ENCODE measurements around the gene DCLRE1A. TPM values are rescaled to one million over a fixed set of nuclear protein-coding genes. Genes with fewer than 3 reads are reported as not detected.
A peak's percentile ranks its signal among the peaks of the same experiment; 100 is the strongest.

DCLRE1A gene
- total and polyA plus RNA-seq, 4 experiments from 2014 or later = 3.3 to 5.3 (median 4.6) TPM

DNA sequence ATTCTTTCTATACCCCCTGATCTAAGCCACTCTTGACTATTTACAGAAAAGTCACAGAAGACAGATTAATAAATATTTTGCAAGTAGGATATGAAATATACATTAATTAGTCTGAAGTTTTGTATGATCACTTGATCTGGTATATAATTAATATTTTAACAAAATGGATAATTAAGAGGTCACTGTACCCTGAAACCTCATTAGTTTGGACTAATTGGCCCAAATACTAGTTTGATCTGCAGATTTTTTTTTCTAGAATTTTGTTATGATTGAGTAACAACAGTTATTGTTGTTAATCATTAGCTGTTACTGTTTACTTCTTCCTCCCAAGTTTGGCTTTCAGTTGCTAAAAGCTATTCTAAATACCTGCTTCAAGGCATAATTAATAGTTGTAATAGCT is 3.3 kb upstream of the DCLRE1A start:
- Histone ChIP-seq H3K36me3 (ENCODE audit: insufficient read depth, low read length) (peaks cover 5% of the 10 kb centered on the region), H3K4me1 (ENCODE audit: insufficient read depth, low read length) (peaks cover 47% of the 10 kb centered on the region), H3K4me3 (ENCODE audit: low read length in 2 of 2) (no peak overlapping the region), H3K27ac (ENCODE audit: low read depth, low read length) (no peak overlapping the region), H3K9me3 (ENCODE audit: control insufficient read depth in 1 of 2, low read length in 2 of 2) (no peaks in the 10 kb centered on the region), H3K27me3 (ENCODE audit: insufficient read depth, low read length) (no peaks in the 10 kb centered on the region)
- H3K36me3 Mint-ChIP-seq = peaks cover 29 to 41% of the 10 kb centered on the region in 2 donors
- H3K27me3 Mint-ChIP-seq = no peaks in the 10 kb centered on the region
- H3K4me3 Mint-ChIP-seq = no peak overlapping the region
- no peak overlapping the region for H3K27ac Mint-ChIP-seq
- peaks cover 26 to 49% (median 39%) of the 10 kb centered on the region in 4 donors for H3K4me1 Mint-ChIP-seq
- POLR2A ChIA-PET (ENCODE audit: partially characterized antibody) = no interaction called here
- CTCF ChIA-PET (ENCODE audit: partially characterized antibody) = no interaction called here
- H3K9me3 Mint-ChIP-seq = peaks cover 0 to 6% (median 0%) of the 10 kb centered on the region in 8 donors
- DNase-seq = no peak
- intact Hi-C loops (cut with micrococcal nuclease) = no loop called here

DNA sequence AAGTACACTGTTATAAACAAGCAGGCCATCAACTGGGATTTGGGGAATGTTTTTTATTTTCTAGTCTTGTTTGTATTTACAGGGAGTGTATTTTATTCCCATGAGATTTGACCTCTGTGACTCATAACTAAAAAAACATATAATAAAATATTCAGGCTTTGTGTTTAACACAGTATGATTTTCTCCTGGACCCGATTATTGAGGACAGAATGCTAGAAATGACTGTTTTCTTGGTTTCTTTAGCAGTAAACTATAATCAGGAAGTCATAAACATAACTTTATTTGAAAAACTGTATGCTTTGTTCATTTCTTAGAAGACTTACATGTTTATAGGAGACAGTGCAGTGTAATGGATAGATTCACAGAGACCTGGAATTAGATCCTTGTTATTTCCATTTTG is 2.7 kb upstream of the DCLRE1A start:
- H3K27ac Mint-ChIP-seq = peak overlapping the region in 2 of 7 donors; percentile 80 to 92
- intact Hi-C loops (cut with micrococcal nuclease) = no loop called here
- DNase-seq = no peak
- peaks cover 0 to 6% (median 0%) of the 10 kb centered on the region in 8 donors for H3K9me3 Mint-ChIP-seq
- H3K4me1 Mint-ChIP-seq = peaks cover 26 to 49% (median 39%) of the 10 kb centered on the region in 4 donors
- H3K36me3 Mint-ChIP-seq = peaks cover 29 to 41% of the 10 kb centered on the region in 2 donors
- H3K27me3 Mint-ChIP-seq = no peaks in the 10 kb centered on the region
- H3K4me3 ChIP-seq (ENCODE audit: low read length in 2 of 2) = no peak overlapping the region
- CTCF ChIA-PET (ENCODE audit: partially characterized antibody) = no interaction called here
- peak overlapping the region; percentile 23 to 100 (median 98) for H3K4me3 Mint-ChIP-seq
- POLR2A ChIA-PET (ENCODE audit: partially characterized antibody) = no interaction called here
- no peaks in the 10 kb centered on the region for H3K9me3 ChIP-seq (ENCODE audit: control insufficient read depth in 1 of 2, low read length in 2 of 2)
- H3K27ac ChIP-seq (ENCODE audit: low read depth, low read length) = no peak overlapping the region
- H3K4me1 ChIP-seq (ENCODE audit: insufficient read depth, low read length) = peaks cover 53% of the 10 kb centered on the region
- no peaks in the 10 kb centered on the region for H3K27me3 ChIP-seq (ENCODE audit: insufficient read depth, low read length)
- peaks cover 5% of the 10 kb centered on the region for H3K36me3 ChIP-seq (ENCODE audit: insufficient read depth, low read length)

DNA sequence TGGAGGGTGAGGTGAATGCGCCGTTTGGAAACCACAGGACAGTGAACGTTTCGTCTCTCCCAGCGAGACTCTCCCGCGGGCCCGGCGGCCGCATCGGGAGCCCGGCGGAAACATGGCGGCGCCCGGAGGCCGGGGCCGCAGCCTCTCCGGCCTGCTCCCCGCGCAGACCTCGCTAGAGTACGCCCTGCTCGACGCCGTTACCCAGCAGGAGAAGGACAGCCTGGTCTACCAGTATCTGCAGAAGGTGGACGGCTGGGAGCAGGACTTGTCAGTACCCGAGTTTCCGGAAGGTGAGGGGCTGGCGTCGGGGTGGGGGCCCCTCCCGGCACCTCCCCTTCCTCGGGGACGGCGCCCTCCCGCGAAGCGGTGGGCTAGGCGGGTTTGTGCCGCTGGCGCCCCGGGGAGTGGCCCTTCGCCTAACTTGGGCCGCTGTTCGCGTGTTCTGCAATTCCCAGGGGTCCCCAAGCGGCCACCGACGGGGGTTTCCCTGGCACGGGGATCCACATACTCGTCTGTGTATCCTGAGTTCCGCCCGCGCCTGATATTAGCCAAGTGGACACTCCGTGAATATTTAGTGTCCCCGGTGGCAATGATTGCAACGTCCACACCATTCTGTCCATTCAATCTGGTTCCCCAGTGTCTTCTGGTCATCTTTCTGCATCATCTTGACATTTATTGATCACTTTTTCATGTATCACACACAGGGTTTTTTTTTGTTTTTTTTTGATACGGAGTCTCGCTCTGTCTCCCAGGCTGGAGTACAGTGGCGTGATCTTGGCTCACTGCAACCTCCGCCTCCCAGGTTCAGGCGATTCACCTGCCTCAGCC is 1.1 kb upstream of the DCLRE1A start:
- Mint-ChIP-seq H3K36me3 (peaks cover 14 to 30% of the 10 kb centered on the region in 2 donors), H3K27ac (peak overlapping the region; percentile 92 to 98 (median 97)), H3K27me3 (no peaks in the 10 kb centered on the region), H3K4me3 (peak overlapping the region; percentile 96 to 100 (median 98)), H3K4me1 (peaks cover 28 to 53% (median 38%) of the 10 kb centered on the region in 4 donors), H3K9me3 (no peaks in the 10 kb centered on the region)
- H3K4me1 ChIP-seq (ENCODE audit: insufficient read depth, low read length) = peaks cover 65% of the 10 kb centered on the region
- peak overlapping the region; percentile 90 to 97 for H3K4me3 ChIP-seq (ENCODE audit: low read length in 2 of 2)
- no peaks in the 10 kb centered on the region for H3K9me3 ChIP-seq (ENCODE audit: control insufficient read depth in 1 of 2, low read length in 2 of 2)
- CTCF ChIA-PET (ENCODE audit: partially characterized antibody) = no interaction called here
- H3K27me3 ChIP-seq (ENCODE audit: insufficient read depth, low read length) = no peaks in the 10 kb centered on the region
- intact Hi-C loops (cut with micrococcal nuclease) = loop anchor here (1.0 to 2.0 kb wide), 3 partner anchors 106 to 320 kb away; partner anchors contain the start of genes CASP7 and CCDC186
- peaks cover 5% of the 10 kb centered on the region for H3K36me3 ChIP-seq (ENCODE audit: insufficient read depth, low read length)
- peak overlapping the region; percentile 71 for H3K27ac ChIP-seq (ENCODE audit: low read depth, low read length)
- DNase-seq = peak; percentile 43 to 55 (median 47)
- POLR2A ChIA-PET (ENCODE audit: partially characterized antibody) = interaction anchor here (1.0 to 1.4 kb wide), 2 partner anchors 106 to 107 kb away, joined by 3 to 6 read pairs; no protein-coding TSS in a partner anchor

DNA sequence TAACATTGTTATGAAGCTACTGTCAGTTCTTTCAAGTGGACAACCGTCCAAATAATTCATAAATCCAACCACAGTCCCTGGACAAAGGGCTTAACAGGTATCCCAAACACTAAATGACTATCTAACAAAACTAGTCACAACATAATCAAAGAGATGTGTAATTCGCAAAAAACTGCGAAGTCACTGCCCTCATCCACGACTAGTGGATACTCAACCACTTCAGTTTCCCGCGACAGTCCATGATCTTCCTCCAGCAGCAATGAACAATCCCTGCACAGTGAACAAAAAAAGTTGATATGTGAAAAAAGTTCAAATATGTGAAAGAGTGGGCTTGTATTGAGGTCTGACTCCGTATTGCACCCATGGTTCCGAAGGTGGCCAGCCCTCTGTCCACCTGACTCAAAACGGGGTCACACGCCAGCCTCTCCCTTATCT is 287 bp downstream of the DCLRE1A start:
- H3K27me3 Mint-ChIP-seq = no peaks in the 10 kb centered on the region
- Histone ChIP-seq H3K27me3 (ENCODE audit: insufficient read depth, low read length) (no peaks in the 10 kb centered on the region), H3K36me3 (ENCODE audit: insufficient read depth, low read length) (no peaks in the 10 kb centered on the region), H3K9me3 (ENCODE audit: control insufficient read depth in 1 of 2, low read length in 2 of 2) (no peaks in the 10 kb centered on the region), H3K27ac (ENCODE audit: low read depth, low read length) (peak overlapping the region; percentile 71), H3K4me1 (ENCODE audit: insufficient read depth, low read length) (peaks cover 65% of the 10 kb centered on the region), H3K4me3 (ENCODE audit: low read length in 2 of 2) (peak overlapping the region; percentile 90 to 97)
- ChIA-PET CTCF (ENCODE audit: partially characterized antibody) (no interaction called here), POLR2A (ENCODE audit: partially characterized antibody) (interaction anchor here (1.0 to 1.4 kb wide), 5 partner anchors 9 to 320 kb away, joined by 3 to 6 read pairs (median 4); partner anchors contain the start of gene CCDC186)
- H3K36me3 Mint-ChIP-seq = peaks cover 7 to 27% of the 10 kb centered on the region in 2 donors
- intact Hi-C loops (cut with micrococcal nuclease) = loop anchor here (1.0 to 2.0 kb wide), 3 partner anchors 108 to 321 kb away; partner anchors contain the start of genes CASP7 and CCDC186
- H3K27ac Mint-ChIP-seq = peak overlapping the region; percentile 92 to 98 (median 97)
- no peaks in the 10 kb centered on the region for H3K9me3 Mint-ChIP-seq
- peak overlapping the region; percentile 96 to 100 (median 98) for H3K4me3 Mint-ChIP-seq
- DNase-seq = no peak
- peaks cover 35 to 67% (median 47%) of the 10 kb centered on the region in 4 donors for H3K4me1 Mint-ChIP-seq

DNA sequence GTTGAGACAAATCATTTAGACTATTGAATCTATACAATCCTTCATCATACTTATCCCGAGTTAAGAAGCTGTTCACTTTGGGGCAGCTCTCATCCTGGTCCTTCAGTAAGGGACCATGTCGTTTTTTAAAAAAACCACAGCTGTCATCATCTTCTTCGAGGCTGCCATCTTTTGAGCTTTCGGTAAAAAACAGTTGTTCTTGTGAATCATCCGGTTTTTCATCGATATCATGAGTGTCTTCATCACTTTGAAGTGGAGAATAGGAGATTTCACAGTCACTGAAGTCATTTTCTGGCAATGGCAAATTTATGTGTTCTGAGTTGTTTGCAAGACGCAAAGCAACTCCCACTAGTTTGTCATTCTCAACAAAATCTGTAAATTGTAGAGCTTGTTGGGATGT is 3.9 kb downstream of the DCLRE1A start:
- Mint-ChIP-seq H3K4me1 (peaks cover 18 to 48% (median 32%) of the 10 kb centered on the region in 4 donors), H3K27ac (peak overlapping the region in 6 of 7 donors; percentile 16 to 68 (median 62)), H3K9me3 (no peaks in the 10 kb centered on the region), H3K36me3 (peaks cover 9 to 30% of the 10 kb centered on the region in 2 donors), H3K4me3 (peak overlapping the region in 7 of 8 donors; percentile 18 to 76 (median 58)), H3K27me3 (no peaks in the 10 kb centered on the region)
- H3K36me3 ChIP-seq (ENCODE audit: insufficient read depth, low read length) = no peaks in the 10 kb centered on the region
- intact Hi-C loops (cut with micrococcal nuclease) = no loop called here
- CTCF ChIA-PET (ENCODE audit: partially characterized antibody) = no interaction called here
- H3K9me3 ChIP-seq (ENCODE audit: control insufficient read depth in 1 of 2, low read length in 2 of 2) = no peaks in the 10 kb centered on the region
- no peak overlapping the region for H3K4me3 ChIP-seq (ENCODE audit: low read length in 2 of 2)
- H3K4me1 ChIP-seq (ENCODE audit: insufficient read depth, low read length) = peaks cover 34% of the 10 kb centered on the region
- no peak overlapping the region for H3K27ac ChIP-seq (ENCODE audit: low read depth, low read length)
- no peak for DNase-seq
- H3K27me3 ChIP-seq (ENCODE audit: insufficient read depth, low read length) = no peaks in the 10 kb centered on the region
- POLR2A ChIA-PET (ENCODE audit: partially characterized antibody) = interaction anchor here (1.0 kb wide), 1 partner anchor 112 kb away, joined by 3 read pairs; no protein-coding TSS in a partner anchor

DNA sequence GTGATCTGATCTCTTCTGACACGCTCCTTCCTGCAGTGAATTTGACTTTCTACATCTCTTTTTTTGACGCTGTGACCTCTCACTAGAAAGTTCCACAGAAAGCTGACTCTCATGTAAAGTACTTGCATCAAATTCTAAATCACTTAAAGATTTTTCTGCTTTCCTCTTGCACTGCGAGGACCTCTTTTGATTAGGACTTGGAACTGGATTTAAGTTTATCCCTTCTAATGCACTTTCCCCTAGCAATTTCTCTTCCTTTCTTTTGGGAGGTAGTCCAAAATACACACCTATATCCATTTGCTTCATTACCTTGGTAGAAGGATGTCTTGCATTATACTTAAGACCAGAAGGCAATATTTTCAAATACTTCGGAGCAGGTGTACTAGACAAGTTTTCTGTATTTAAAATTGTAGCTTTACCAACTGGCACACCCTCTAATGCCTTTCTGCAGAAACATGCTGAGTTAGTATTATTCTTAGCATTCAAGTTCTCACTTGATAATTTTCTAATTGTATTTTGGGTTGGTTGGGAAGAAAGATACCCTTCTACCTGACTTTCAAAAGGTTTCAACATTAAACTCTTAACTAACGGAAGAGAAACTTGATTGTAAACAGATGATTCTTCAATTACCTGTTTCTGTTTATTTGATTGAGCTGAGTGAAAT is 4.6 kb downstream of the DCLRE1A start:
- intact Hi-C loops (cut with micrococcal nuclease) = no loop called here
- no peak for DNase-seq
- H3K27me3 ChIP-seq (ENCODE audit: insufficient read depth, low read length) = no peaks in the 10 kb centered on the region
- no peak overlapping the region for H3K4me3 ChIP-seq (ENCODE audit: low read length in 2 of 2)
- no peak overlapping the region for H3K4me3 Mint-ChIP-seq
- H3K9me3 Mint-ChIP-seq = no peaks in the 10 kb centered on the region
- H3K4me1 Mint-ChIP-seq = peaks cover 18 to 44% (median 32%) of the 10 kb centered on the region in 4 donors
- peaks cover 34% of the 10 kb centered on the region for H3K4me1 ChIP-seq (ENCODE audit: insufficient read depth, low read length)
- ChIA-PET CTCF (ENCODE audit: partially characterized antibody) (no interaction called here), POLR2A (ENCODE audit: partially characterized antibody) (interaction anchor here (1.0 kb wide), 1 partner anchor 112 kb away, joined by 3 read pairs; no protein-coding TSS in a partner anchor)
- H3K36me3 ChIP-seq (ENCODE audit: insufficient read depth, low read length) = no peaks in the 10 kb centered on the region
- H3K27ac Mint-ChIP-seq = peak overlapping the region in 1 of 7 donors; percentile 22
- H3K27me3 Mint-ChIP-seq = no peaks in the 10 kb centered on the region
- no peaks in the 10 kb centered on the region for H3K9me3 ChIP-seq (ENCODE audit: control insufficient read depth in 1 of 2, low read length in 2 of 2)
- H3K27ac ChIP-seq (ENCODE audit: low read depth, low read length) = no peak overlapping the region
- H3K36me3 Mint-ChIP-seq = peaks cover 10 to 31% of the 10 kb centered on the region in 2 donors

DNA sequence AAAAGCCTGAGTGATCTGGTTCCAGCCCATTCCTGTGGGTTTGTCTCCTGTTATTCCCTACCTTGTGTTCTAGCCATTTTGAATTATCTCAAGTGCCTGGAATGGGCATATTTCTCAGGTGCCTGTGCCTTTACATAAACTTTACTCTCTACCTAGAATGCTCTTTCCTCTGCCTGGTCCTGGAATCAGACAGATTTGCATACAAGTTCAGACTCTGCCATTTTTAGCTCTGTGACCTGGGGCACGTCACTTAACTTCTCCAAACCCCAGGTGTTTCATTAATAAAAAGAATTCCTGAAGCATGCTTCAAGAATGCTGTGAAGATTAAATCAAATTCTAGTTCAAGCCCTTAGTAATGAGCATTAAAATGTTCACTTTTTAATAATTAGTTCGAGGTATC is 7.8 kb downstream of the DCLRE1A start:
- H3K9me3 ChIP-seq (ENCODE audit: control insufficient read depth in 1 of 2, low read length in 2 of 2) = no peaks in the 10 kb centered on the region
- peaks cover 17 to 31% of the 10 kb centered on the region in 2 donors for H3K36me3 Mint-ChIP-seq
- H3K36me3 ChIP-seq (ENCODE audit: insufficient read depth, low read length) = no peaks in the 10 kb centered on the region
- H3K9me3 Mint-ChIP-seq = no peaks in the 10 kb centered on the region
- peaks cover 11 to 25% (median 17%) of the 10 kb centered on the region in 4 donors for H3K4me1 Mint-ChIP-seq
- no peak overlapping the region for H3K4me3 ChIP-seq (ENCODE audit: low read length in 2 of 2)
- no peak overlapping the region for H3K4me3 Mint-ChIP-seq
- no peak for DNase-seq
- peaks cover 10% of the 10 kb centered on the region for H3K4me1 ChIP-seq (ENCODE audit: insufficient read depth, low read length)
- ChIA-PET CTCF (ENCODE audit: partially characterized antibody) (no interaction called here), POLR2A (ENCODE audit: partially characterized antibody) (no interaction called here)
- no peak overlapping the region for H3K27ac Mint-ChIP-seq
- intact Hi-C loops (cut with micrococcal nuclease) = no loop called here
- H3K27me3 Mint-ChIP-seq = no peaks in the 10 kb centered on the region
- no peaks in the 10 kb centered on the region for H3K27me3 ChIP-seq (ENCODE audit: insufficient read depth, low read length)
- no peak overlapping the region for H3K27ac ChIP-seq (ENCODE audit: low read depth, low read length)

All from CD4-positive, alpha-beta memory T cell (primary cell).